Activated CD4-positive, alpha-beta memory T cell treated with anti-CD3 and anti-CD28 coated beads, Interleukin-2, amount 10 ng/mL, durations not matched to agents 7 days and 5 days (primary cell): Measurements from ENCODE around the gene APPBP2. TPM values are rescaled to one million over a fixed set of nuclear protein-coding genes. Genes with fewer than 3 reads are reported as not detected.
"Not testable (repeated sequence)": the region's sequence is repeated elsewhere in the genome, so short reads cannot be mapped to it uniquely, and the experiment has no call there.

ENCODE experiments used
- CTCF ChIA-PET: fragments of 350-600 bp; sonication (Branson Sonifier 250); formaldehyde crosslinking; loops from one replicate; lab custom pipeline; 2021; ENCODE audit warnings: antibody characterized with exemption, inconsistent platforms; lab: Charles Lee
- POLR2A ChIA-PET: fragments of 350-600 bp; sonication (Branson Sonifier 250); formaldehyde crosslinking; loops from one replicate; lab custom pipeline; 2021; ENCODE audit warnings: antibody characterized with exemption; lab: Charles Lee
- DNase-seq: peaks from one replicate; pipeline ENCODE4 v3.0.0-alpha.2; 2020
- H3K27ac Mint-ChIP-seq: one replicate; pipeline ENCODE4 v1.8.0; 2021; ENCODE audit warnings: mild to moderate bottlenecking, mixed read lengths
- H3K27me3 Mint-ChIP-seq: one replicate; pipeline ENCODE4 v1.8.0; 2021; ENCODE audit warnings: mixed read lengths
- H3K36me3 Mint-ChIP-seq: one replicate; pipeline ENCODE4 v1.8.0; 2021; ENCODE audit warnings: low read depth, mixed read lengths
- H3K4me1 Mint-ChIP-seq: one replicate; pipeline ENCODE4 v1.8.0; 2021; ENCODE audit warnings: mixed read lengths
- H3K4me3 Mint-ChIP-seq: one replicate; pipeline ENCODE4 v1.8.0; 2021; ENCODE audit warnings: mild to moderate bottlenecking, mixed read lengths
- H3K9me3 Mint-ChIP-seq: one replicate; pipeline ENCODE4 v1.8.0; 2021; ENCODE audit warnings: mixed read lengths
- total RNA-seq, 2 experiments: library from RNA; stranded (reverse); gene quantifications; one replicate each; pipeline ENCODE4 v1.2.3, GENCODE V29; 2021

The APPBP2 gene
- total RNA-seq, 2 experiments from 2014 or later = 34.9 to 36.0 TPM

GRCh38 chr17:60527701-60528100 lies 1.7 kb upstream of the APPBP2 start:
- POLR2A ChIA-PET = no interaction called here
- H3K9me3 Mint-ChIP-seq = no peaks in the 10 kb centered on the region
- DNase-seq = no peak
- peaks cover 1% of the 10 kb centered on the region for H3K27me3 Mint-ChIP-seq
- peaks cover 33% of the 10 kb centered on the region for H3K4me1 Mint-ChIP-seq
- H3K36me3 Mint-ChIP-seq = peaks cover 16% of the 10 kb centered on the region
- H3K27ac Mint-ChIP-seq = no peak overlapping the region
- H3K4me3 Mint-ChIP-seq = no peak overlapping the region
- CTCF ChIA-PET = interaction anchor here (0.6 kb wide), 1 partner anchor 132 kb away, joined by 3 read pairs; no protein-coding TSS in a partner anchor

GRCh38 chr17:60526726-60527125 lies 684 bp upstream of the APPBP2 start:
- H3K27ac Mint-ChIP-seq = peak overlapping the region; percentile 95
- H3K4me1 Mint-ChIP-seq = peaks cover 38% of the 10 kb centered on the region
- no peak for DNase-seq
- H3K36me3 Mint-ChIP-seq = peaks cover 20% of the 10 kb centered on the region
- peak overlapping the region; percentile 99 for H3K4me3 Mint-ChIP-seq
- no peaks in the 10 kb centered on the region for H3K9me3 Mint-ChIP-seq
- CTCF ChIA-PET = interaction anchor here (1.2 to 1.4 kb wide), 3 partner anchors 43 to 111 kb away, joined by 3 to 5 read pairs (median 3); partner anchors contain the start of gene PPM1D
- H3K27me3 Mint-ChIP-seq = peaks cover 1% of the 10 kb centered on the region
- POLR2A ChIA-PET = interaction anchor here (1.0 to 2.5 kb wide), 2 partner anchors 73 to 75 kb away, joined by 4 to 9 read pairs; partner anchors contain the start of gene PPM1D

- peak overlapping the region; percentile 95 for H3K27ac Mint-ChIP-seq
- H3K4me3 Mint-ChIP-seq = peak overlapping the region; percentile 99
- H3K27me3 Mint-ChIP-seq = no peaks in the 10 kb centered on the region
- H3K4me1 Mint-ChIP-seq = peaks cover 35% of the 10 kb centered on the region
- ChIA-PET POLR2A (interaction anchor here (0.8 to 2.5 kb wide), 4 partner anchors 15 to 152 kb away, joined by 3 to 9 read pairs (median 4); partner anchors contain the start of genes BCAS3 and PPM1D), CTCF (interaction anchor here (2.4 kb wide), 1 partner anchor 75 kb away, joined by 18 read pairs; the partner anchor contains the start of gene PPM1D)
- peaks cover 27% of the 10 kb centered on the region for H3K36me3 Mint-ChIP-seq
- no peaks in the 10 kb centered on the region for H3K9me3 Mint-ChIP-seq
- DNase-seq = no peak
These were observed 736 bp downstream of the APPBP2 start for GRCh38 chr17:60525328-60525684.

GRCh38 chr17:60524463-60525327 lies 1.3 kb downstream of the APPBP2 start:
- H3K27me3 Mint-ChIP-seq = no peaks in the 10 kb centered on the region
- peak overlapping the region; percentile 99 for H3K4me3 Mint-ChIP-seq
- peaks cover 27% of the 10 kb centered on the region for H3K36me3 Mint-ChIP-seq
- peaks cover 35% of the 10 kb centered on the region for H3K4me1 Mint-ChIP-seq
- CTCF ChIA-PET = interaction anchor here (0.7 to 2.4 kb wide), 2 partner anchors 30 to 76 kb away, joined by 4 to 18 read pairs; partner anchors contain the start of gene PPM1D
- no peaks in the 10 kb centered on the region for H3K9me3 Mint-ChIP-seq
- H3K27ac Mint-ChIP-seq = peak overlapping the region; percentile 95
- no peak for DNase-seq
- POLR2A ChIA-PET = interaction anchor here (0.6 to 2.5 kb wide), 7 partner anchors 16 to 631 kb away, joined by 3 to 9 read pairs (median 3); partner anchors contain the start of genes BCAS3 and PPM1D

GRCh38 chr17:60523822-60524221 lies 2.2 kb downstream of the APPBP2 start:
- CTCF ChIA-PET = interaction anchor here (0.7 to 2.4 kb wide), 2 partner anchors 31 to 77 kb away, joined by 4 to 18 read pairs; partner anchors contain the start of gene PPM1D
- Mint-ChIP-seq H3K4me1 (peaks cover 35% of the 10 kb centered on the region), H3K4me3 (peak overlapping the region; percentile 99), H3K9me3 (no peaks in the 10 kb centered on the region), H3K27ac (no peak overlapping the region), H3K36me3 (peaks cover 28% of the 10 kb centered on the region), H3K27me3 (no peaks in the 10 kb centered on the region)
- POLR2A ChIA-PET = interaction anchor here (0.6 to 1.6 kb wide), 3 partner anchors 76 to 630 kb away, joined by 3 read pairs; partner anchors contain the start of gene PPM1D
- DNase-seq = no peak

- Mint-ChIP-seq H3K27me3 (no peaks in the 10 kb centered on the region), H3K4me1 (peaks cover 35% of the 10 kb centered on the region), H3K27ac (no peak overlapping the region), H3K36me3 (peaks cover 32% of the 10 kb centered on the region), H3K4me3 (no peak overlapping the region), H3K9me3 (no peaks in the 10 kb centered on the region)
- no peak for DNase-seq
- POLR2A ChIA-PET = interaction anchor here (1.4 to 1.6 kb wide), 2 partner anchors 77 to 132 kb away, joined by 3 read pairs; partner anchors contain the start of gene PPM1D
- CTCF ChIA-PET = no interaction called here
These were observed 3.0 kb downstream of the APPBP2 start for GRCh38 chr17:60522889-60523626.

GRCh38 chr17:60519795-60520194 lies 6.2 kb downstream of the APPBP2 start:
- no peak overlapping the region for H3K27ac Mint-ChIP-seq
- H3K4me1 Mint-ChIP-seq = peaks cover 19% of the 10 kb centered on the region
- POLR2A ChIA-PET = no interaction called here
- CTCF ChIA-PET = no interaction called here
- H3K9me3 Mint-ChIP-seq = no peaks in the 10 kb centered on the region
- no peaks in the 10 kb centered on the region for H3K27me3 Mint-ChIP-seq
- H3K4me3 Mint-ChIP-seq = no peak overlapping the region
- peaks cover 29% of the 10 kb centered on the region for H3K36me3 Mint-ChIP-seq
- DNase-seq = no peak

GRCh38 chr17:60515683-60516082 lies 10.4 kb downstream of the APPBP2 start:
- H3K4me1 Mint-ChIP-seq, POLR2A ChIA-PET, H3K27me3 Mint-ChIP-seq: not testable (repeated sequence)

GRCh38 chr17:60515199-60515598 lies 10.8 kb downstream of the APPBP2 start:
- CTCF ChIA-PET, H3K4me3 Mint-ChIP-seq, DNase-seq, POLR2A ChIA-PET, H3K4me1 Mint-ChIP-seq, H3K9me3 Mint-ChIP-seq, H3K27ac Mint-ChIP-seq, H3K27me3 Mint-ChIP-seq: not testable (repeated sequence)
- peaks cover 36% of the 10 kb centered on the region for H3K36me3 Mint-ChIP-seq

More at GRCh38 chr17:60515683-60516082, 10.4 kb downstream of the APPBP2 start:
- H3K27ac Mint-ChIP-seq, CTCF ChIA-PET, H3K9me3 Mint-ChIP-seq, H3K4me3 Mint-ChIP-seq, DNase-seq: not testable (repeated sequence)
- peaks cover 38% of the 10 kb centered on the region for H3K36me3 Mint-ChIP-seq

- no peaks in the 10 kb centered on the region for H3K27me3 Mint-ChIP-seq
- H3K36me3 Mint-ChIP-seq = peaks cover 36% of the 10 kb centered on the region
- POLR2A ChIA-PET = no interaction called here
- CTCF ChIA-PET = no interaction called here
- no peak overlapping the region for H3K4me3 Mint-ChIP-seq
- DNase-seq = no peak
- H3K9me3 Mint-ChIP-seq = no peaks in the 10 kb centered on the region
- peaks cover 1% of the 10 kb centered on the region for H3K4me1 Mint-ChIP-seq
- H3K27ac Mint-ChIP-seq = no peak overlapping the region
These were observed 11.5 kb downstream of the APPBP2 start for GRCh38 chr17:60514500-60514899.

- Mint-ChIP-seq H3K4me3 (no peak overlapping the region), H3K36me3 (peaks cover 36% of the 10 kb centered on the region), H3K9me3 (no peaks in the 10 kb centered on the region), H3K4me1 (peaks cover 1% of the 10 kb centered on the region), H3K27me3 (no peaks in the 10 kb centered on the region), H3K27ac (no peak overlapping the region)
- DNase-seq = no peak
- CTCF ChIA-PET = no interaction called here
- POLR2A ChIA-PET = no interaction called here
These were observed 12.0 kb downstream of the APPBP2 start for GRCh38 chr17:60514053-60514452.

- Mint-ChIP-seq H3K27ac (no peak overlapping the region), H3K4me3 (no peak overlapping the region), H3K4me1 (peaks cover 7% of the 10 kb centered on the region), H3K27me3 (no peaks in the 10 kb centered on the region), H3K36me3 (peaks cover 34% of the 10 kb centered on the region), H3K9me3 (no peaks in the 10 kb centered on the region)
- CTCF ChIA-PET = no interaction called here
- POLR2A ChIA-PET = no interaction called here
- DNase-seq = no peak
These were observed 13.0 kb downstream of the APPBP2 start for GRCh38 chr17:60513014-60513413.
